Activated CD4-positive, CD25-positive, alpha-beta regulatory T cell treated with anti-CD3 and anti-CD28 coated beads, Interleukin-2, amount 50 U/mL, for 16 hours (primary cell): ENCODE measurements around the gene SPANXC.
"Not testable (repeated sequence)": the region's sequence is repeated elsewhere in the genome, so short reads cannot be mapped to it uniquely, and the experiment has no call there.

Experiments
- DNase-seq: peaks from one replicate; pipeline ENCODE4 v3.0.0-alpha.2; 2020; ENCODE audit warnings: low read depth, low spot score

The SPANXC gene, protein sequence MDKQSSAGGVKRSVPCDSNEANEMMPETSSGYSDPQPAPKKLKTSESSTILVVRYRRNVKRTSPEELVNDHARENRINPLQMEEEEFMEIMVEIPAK

GRCh38 chrX:141242417-141242816 is at the start of gene SPANXC:
SPANXC (minus strand) TSS chrX:141242517; CDS start chrX:141242457, 60 bp downstream.
- DNase-seq, result not testable (repeated sequence)

GRCh38 chrX:141279476-141279875 is 37.2 kb upstream of the SPANXC start:
- no peak for DNase-seq

DNA sequence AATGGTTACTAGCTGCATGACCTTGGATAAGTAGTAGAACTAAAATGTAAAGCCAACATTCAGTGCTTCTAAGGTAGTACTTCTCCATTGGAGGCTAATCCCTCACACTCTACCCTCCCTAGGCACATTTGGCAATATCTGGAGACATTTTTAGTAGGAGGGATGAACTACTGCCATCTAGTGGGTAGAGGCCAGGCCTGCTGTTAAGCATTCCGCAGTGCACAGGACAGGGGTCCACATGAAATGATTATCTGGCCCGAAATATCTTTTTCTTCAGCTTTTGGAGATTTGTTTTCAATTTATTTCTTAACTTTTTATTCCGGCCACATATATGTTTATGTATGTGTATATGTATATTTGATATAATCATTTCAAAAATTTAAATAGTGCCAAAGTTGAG is 36.0 kb upstream of the SPANXC start:
- no peak for DNase-seq

DNA sequence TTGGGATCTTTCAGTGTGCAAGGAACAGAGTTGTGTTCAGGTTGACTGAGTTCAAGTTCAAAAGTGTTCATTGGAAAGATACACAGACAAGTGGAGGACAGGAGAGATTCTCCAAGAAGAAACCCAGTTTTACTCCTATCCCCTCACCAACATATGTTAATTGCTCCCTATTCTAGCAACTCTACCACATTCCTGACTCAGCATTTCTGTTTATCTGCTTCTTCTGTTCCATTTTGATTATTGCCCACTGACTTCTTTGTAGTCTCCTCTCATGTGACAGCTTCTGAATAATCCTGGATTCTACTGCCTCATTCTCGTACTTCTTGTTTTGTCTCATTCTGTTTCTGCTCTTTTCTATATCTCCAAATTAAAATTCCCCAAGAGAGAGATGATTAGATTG is 15.8 kb upstream of the SPANXC start:
- DNase-seq, result no peak

GRCh38 chrX:141221611-141222010 is 20.7 kb downstream of the SPANXC start:
- no peak for DNase-seq

GRCh38 chrX:141220342-141221008 is 21.8 kb downstream of the SPANXC start:
- DNase-seq, result no peak

DNA sequence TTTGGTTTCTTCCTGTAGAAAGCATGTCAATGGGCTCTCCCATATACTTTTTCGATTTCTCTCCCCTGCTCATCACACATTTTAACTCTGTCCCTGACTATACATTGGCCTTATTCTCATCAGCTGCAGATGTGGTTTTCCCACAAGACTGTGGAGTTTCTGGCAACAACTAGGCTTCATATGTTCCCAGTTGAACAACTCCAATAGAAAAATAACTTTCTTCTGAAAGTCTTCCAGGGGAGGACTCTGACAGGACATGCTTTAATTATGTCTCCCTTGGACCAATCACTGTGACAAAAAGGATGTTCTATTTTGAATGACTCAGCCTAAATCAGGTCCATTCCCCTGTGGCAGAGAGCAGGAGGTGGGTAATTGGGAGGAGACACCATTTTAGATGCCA is 28.1 kb downstream of the SPANXC start:
- DNase-seq, result no peak

DNA sequence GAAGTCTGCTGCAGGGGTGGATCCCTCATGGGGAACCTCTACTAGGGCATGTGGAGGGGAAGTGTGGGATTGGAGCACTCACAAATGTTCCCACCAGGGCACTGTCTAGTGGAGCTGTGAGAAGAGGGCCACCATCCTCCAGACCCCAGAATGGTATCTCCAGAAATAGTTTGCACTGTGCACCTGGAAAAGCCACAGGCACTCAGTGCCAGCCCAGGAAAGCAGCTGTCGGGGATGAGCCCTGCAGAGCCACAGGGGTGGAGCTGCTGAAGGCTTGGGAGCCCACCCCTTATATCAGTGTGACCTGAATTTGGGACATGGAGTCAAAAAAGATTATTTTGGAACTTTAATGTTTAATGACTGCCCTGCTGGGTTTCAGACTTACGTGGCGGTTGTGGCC is 40.4 kb downstream of the SPANXC start:
- no peak for DNase-seq
